HepG2 (cell line): ENCODE results near the gene CNOT10. TPM values are rescaled to one million over a fixed set of nuclear protein-coding genes. Genes with fewer than 3 reads are reported as not detected.

ENCODE experiments used
- BHLHE40 ChIP-seq: IDR thresholded peaks from 2 replicates; pipeline ENCODE4 v1.6.1; 2011; ENCODE audit warnings: low read length, improper control_type of control experiment
- BRD4 ChIP-seq: sonication (generic); formaldehyde crosslinking; IDR thresholded peaks from 2 replicates; pipeline ENCODE4 v1.4.0; 2020; ENCODE audit warnings: missing genetic modification reagents
- CAMTA2 ChIP-seq: sonication (generic); formaldehyde crosslinking; IDR thresholded peaks from 2 replicates; pipeline ENCODE4 v1.4.0; 2020; ENCODE audit warnings: mild to moderate bottlenecking, missing genetic modification reagents, borderline replicate concordance
- FOSL1 ChIP-seq: sonication (generic); formaldehyde crosslinking; IDR thresholded peaks from 2 replicates; pipeline ENCODE4 v1.9.0; 2021; ENCODE audit warnings: missing genetic modification reagents, borderline replicate concordance
- JUNB ChIP-seq: sonication (generic); formaldehyde crosslinking; IDR thresholded peaks from 2 replicates; pipeline ENCODE4 v1.8.0; 2022; ENCODE audit warnings: missing genetic modification reagents, mild to moderate bottlenecking, borderline replicate concordance
- SMC3 ChIP-seq: IDR thresholded peaks from 2 replicates; pipeline ENCODE4 v1.6.1; 2011; ENCODE audit warnings: low read length, improper control_type of control experiment
- ZBTB21 ChIP-seq: sonication (generic); formaldehyde crosslinking; IDR thresholded peaks from 2 replicates; pipeline ENCODE4 v1.4.0; 2020; ENCODE audit warnings: missing genetic modification reagents
- ZC3H4 ChIP-seq: sonication (generic); formaldehyde crosslinking; IDR thresholded peaks from 2 replicates; pipeline ENCODE4 v1.4.0; 2020; ENCODE audit warnings: missing genetic modification reagents, borderline replicate concordance
- ZFY ChIP-seq: sonication (generic); formaldehyde crosslinking; IDR thresholded peaks from 2 replicates; pipeline ENCODE4 v1.4.0; 2020; ENCODE audit warnings: missing genetic modification reagents
- ZNF329 ChIP-seq: sonication (generic); formaldehyde crosslinking; IDR thresholded peaks from 2 replicates; pipeline ENCODE4 v1.9.0; 2021; ENCODE audit warnings: low read depth, mild to moderate bottlenecking, missing genetic modification reagents
- polyA plus RNA-seq, 8 experiments: library from polyadenylated mRNA; depleted of rRNA in 3 of 8; stranded (reverse) in 7 of 8; unstranded in 1 of 8; fragments of >200 nt; fragmentation: Illumina TruSeq in 4 of 8; extraction: Trizol in 4 of 8; gene quantifications; 2 replicates each; pipeline versions ENCODE4 v1.2.1 to v1.2.3, GENCODE V29; 2011 to 2016; ENCODE audit warnings: low read depth in 4 of 8, missing spikeins in 1 of 8, mixed read lengths in 1 of 8; ENCODE audit not compliant: insufficient read depth in 1 of 8
- total RNA-seq, 5 experiments: library from RNA; depleted of rRNA; stranded (reverse); fragments of >200 nt; fragmentation: Illumina TruSeq; extraction: Trizol; gene quantifications; 2 replicates each; pipeline ENCODE4 v1.2.3, GENCODE V29; 2016; ENCODE audit warnings: low read depth in 1 of 5
- TF ChIP-seq, protein P1 (sequence below), 2 experiments: sonication (generic) in 1 of 2; formaldehyde crosslinking in 1 of 2; IDR thresholded peaks; 2 replicates each; pipeline versions ENCODE4 v1.6.1 to v1.9.0; 2014 to 2022; ENCODE audit warnings: antibody characterized with exemption in 1 of 2, borderline replicate concordance in 1 of 2, inconsistent platforms in 1 of 2, low read depth in 1 of 2, missing genetic modification reagents in 1 of 2
- TF ChIP-seq, protein P2 (sequence below): sonication (generic); formaldehyde crosslinking; IDR thresholded peaks from 2 replicates; pipeline ENCODE4 v1.8.1; 2023; ENCODE audit warnings: mild to moderate bottlenecking, missing genetic modification reagents
- TF ChIP-seq, protein P3 (sequence below): sonication (generic); formaldehyde crosslinking; IDR thresholded peaks from 2 replicates; pipeline ENCODE4 v1.4.0; 2020; ENCODE audit warnings: missing genetic modification reagents
- TF ChIP-seq, protein P4 (sequence below): sonication (generic); formaldehyde crosslinking; IDR thresholded peaks from 2 replicates; pipeline ENCODE4 v1.5.1; 2020; ENCODE audit warnings: missing genetic modification reagents, mild to moderate bottlenecking, borderline replicate concordance

The CNOT10 gene
- total and polyA plus RNA-seq, 2 of the 13 experiments (the other 11 are each of a cell fraction or from before 2014, with no cell fraction given) = 21.2 to 34.1 TPM

DNA sequence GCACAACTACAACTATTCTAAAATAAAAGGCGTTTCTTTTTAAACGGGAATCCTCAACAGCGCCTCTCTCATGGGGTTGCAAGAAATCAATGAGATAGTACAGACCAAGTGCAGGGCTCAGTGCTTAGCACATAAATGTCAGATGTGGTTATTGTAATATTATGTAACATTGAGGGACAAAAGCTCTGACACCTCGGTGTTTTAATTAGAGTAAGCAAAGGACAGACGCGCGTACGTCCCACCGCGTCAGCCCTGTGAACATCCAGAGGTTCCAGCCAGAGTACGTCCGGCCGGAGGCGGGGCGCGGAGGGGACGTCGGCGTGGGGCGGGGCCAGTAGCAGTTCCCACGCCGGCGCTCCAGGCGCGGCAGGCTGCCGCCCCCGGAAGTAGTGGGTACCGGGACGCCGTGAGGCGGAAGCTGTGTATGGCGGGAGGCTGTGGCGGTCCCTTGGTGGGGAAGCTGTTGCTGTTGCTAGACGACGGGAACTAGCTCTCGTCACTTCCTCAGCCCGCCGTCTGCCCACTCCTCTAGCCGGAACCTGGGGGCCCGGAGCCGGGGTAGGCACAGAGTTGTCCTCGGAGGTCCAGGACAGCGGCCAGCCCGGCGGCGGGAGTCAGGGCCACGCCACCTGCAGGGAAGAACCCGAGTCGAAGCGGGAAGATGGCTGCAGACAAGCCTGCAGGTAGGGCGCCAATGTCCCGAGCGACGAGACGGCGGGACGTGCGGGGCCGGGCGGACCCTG, at the start of gene CNOT10 (continued):
- TF ChIP-seq, protein P1, sequence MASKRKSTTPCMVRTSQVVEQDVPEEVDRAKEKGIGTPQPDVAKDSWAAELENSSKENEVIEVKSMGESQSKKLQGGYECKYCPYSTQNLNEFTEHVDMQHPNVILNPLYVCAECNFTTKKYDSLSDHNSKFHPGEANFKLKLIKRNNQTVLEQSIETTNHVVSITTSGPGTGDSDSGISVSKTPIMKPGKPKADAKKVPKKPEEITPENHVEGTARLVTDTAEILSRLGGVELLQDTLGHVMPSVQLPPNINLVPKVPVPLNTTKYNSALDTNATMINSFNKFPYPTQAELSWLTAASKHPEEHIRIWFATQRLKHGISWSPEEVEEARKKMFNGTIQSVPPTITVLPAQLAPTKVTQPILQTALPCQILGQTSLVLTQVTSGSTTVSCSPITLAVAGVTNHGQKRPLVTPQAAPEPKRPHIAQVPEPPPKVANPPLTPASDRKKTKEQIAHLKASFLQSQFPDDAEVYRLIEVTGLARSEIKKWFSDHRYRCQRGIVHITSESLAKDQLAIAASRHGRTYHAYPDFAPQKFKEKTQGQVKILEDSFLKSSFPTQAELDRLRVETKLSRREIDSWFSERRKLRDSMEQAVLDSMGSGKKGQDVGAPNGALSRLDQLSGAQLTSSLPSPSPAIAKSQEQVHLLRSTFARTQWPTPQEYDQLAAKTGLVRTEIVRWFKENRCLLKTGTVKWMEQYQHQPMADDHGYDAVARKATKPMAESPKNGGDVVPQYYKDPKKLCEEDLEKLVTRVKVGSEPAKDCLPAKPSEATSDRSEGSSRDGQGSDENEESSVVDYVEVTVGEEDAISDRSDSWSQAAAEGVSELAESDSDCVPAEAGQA (IDR thresholded peaks at IDR 0.05; ENCODE audit: low read depth) = peak; percentile 42; the same call in 1 of the 2 replicates
- TF ChIP-seq, protein P1 (CRISPR knock-in tag; IDR thresholded peaks at IDR 0.05; ENCODE audit: borderline replicate concordance) = 0 out of 2 replicates have a peak, but pooled peaks have one; percentile 78
- TF ChIP-seq, protein P2, sequence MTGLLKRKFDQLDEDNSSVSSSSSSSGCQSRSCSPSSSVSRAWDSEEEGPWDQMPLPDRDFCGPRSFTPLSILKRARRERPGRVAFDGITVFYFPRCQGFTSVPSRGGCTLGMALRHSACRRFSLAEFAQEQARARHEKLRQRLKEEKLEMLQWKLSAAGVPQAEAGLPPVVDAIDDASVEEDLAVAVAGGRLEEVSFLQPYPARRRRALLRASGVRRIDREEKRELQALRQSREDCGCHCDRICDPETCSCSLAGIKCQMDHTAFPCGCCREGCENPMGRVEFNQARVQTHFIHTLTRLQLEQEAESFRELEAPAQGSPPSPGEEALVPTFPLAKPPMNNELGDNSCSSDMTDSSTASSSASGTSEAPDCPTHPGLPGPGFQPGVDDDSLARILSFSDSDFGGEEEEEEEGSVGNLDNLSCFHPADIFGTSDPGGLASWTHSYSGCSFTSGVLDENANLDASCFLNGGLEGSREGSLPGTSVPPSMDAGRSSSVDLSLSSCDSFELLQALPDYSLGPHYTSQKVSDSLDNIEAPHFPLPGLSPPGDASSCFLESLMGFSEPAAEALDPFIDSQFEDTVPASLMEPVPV (CRISPR knock-in tag) = 0 out of 2 replicates have a peak, but pooled peaks have one; percentile 32
- TF ChIP-seq, protein P3, sequence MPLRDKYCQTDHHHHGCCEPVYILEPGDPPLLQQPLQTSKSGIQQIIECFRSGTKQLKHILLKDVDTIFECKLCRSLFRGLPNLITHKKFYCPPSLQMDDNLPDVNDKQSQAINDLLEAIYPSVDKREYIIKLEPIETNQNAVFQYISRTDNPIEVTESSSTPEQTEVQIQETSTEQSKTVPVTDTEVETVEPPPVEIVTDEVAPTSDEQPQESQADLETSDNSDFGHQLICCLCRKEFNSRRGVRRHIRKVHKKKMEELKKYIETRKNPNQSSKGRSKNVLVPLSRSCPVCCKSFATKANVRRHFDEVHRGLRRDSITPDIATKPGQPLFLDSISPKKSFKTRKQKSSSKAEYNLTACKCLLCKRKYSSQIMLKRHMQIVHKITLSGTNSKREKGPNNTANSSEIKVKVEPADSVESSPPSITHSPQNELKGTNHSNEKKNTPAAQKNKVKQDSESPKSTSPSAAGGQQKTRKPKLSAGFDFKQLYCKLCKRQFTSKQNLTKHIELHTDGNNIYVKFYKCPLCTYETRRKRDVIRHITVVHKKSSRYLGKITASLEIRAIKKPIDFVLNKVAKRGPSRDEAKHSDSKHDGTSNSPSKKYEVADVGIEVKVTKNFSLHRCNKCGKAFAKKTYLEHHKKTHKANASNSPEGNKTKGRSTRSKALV (CRISPR knock-in tag) = peak; percentile 70
- TF ChIP-seq SMC3 (no peak), ZFY (CRISPR knock-in tag) (peak; percentile 86), BRD4 (peak; percentile 69; the same call in 1 of the 2 replicates), BHLHE40 (peak; percentile 86), CAMTA2 (no peak), FOSL1 (no peak), ZC3H4 (CRISPR knock-in tag) (no peak), ZNF329 (CRISPR knock-in tag) (no peak), JUNB (CRISPR knock-in tag) (no peak), ZBTB21 (CRISPR knock-in tag) (peak; percentile 14; the same call in 1 of the 2 replicates)
- TF ChIP-seq, protein P4, sequence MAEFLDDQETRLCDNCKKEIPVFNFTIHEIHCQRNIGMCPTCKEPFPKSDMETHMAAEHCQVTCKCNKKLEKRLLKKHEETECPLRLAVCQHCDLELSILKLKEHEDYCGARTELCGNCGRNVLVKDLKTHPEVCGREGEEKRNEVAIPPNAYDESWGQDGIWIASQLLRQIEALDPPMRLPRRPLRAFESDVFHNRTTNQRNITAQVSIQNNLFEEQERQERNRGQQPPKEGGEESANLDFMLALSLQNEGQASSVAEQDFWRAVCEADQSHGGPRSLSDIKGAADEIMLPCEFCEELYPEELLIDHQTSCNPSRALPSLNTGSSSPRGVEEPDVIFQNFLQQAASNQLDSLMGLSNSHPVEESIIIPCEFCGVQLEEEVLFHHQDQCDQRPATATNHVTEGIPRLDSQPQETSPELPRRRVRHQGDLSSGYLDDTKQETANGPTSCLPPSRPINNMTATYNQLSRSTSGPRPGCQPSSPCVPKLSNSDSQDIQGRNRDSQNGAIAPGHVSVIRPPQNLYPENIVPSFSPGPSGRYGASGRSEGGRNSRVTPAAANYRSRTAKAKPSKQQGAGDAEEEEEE (CRISPR knock-in tag) = no peak
